HT-29 (cell line): ENCODE results near the gene ERF. TPM values are rescaled to one million over a fixed set of nuclear protein-coding genes. Genes with fewer than 3 reads are reported as not detected.
A peak's percentile ranks its signal among the peaks of the same experiment; 100 is the strongest.

Experiments
- DNase-seq: peaks from one replicate; pipeline ENCODE4 v3.0.0-alpha.2; 2015; ENCODE audit warnings: low spot score
- total RNA-seq: library from RNA; depleted of rRNA; stranded (reverse); fragments of >200 nt; shearing (Covaris generic); gene quantifications from 2 replicates; pipeline ENCODE4 v1.2.3, GENCODE V29; 2014; rRNA removed

The ERF gene
- total RNA-seq, 1 experiment from 2014 or later, result 160 TPM

GRCh38 chr19:42216653-42217519 is 38.0 kb downstream of the ERF start:
- DNase-seq, result peak; percentile 84

- DNase-seq, result no peak
Observed at GRCh38 chr19:42214810-42215485, 40.0 kb downstream of the ERF start.

- DNase-seq, result no peak
Observed at GRCh38 chr19:42212886-42213285, 42.0 kb downstream of the ERF start.

DNA sequence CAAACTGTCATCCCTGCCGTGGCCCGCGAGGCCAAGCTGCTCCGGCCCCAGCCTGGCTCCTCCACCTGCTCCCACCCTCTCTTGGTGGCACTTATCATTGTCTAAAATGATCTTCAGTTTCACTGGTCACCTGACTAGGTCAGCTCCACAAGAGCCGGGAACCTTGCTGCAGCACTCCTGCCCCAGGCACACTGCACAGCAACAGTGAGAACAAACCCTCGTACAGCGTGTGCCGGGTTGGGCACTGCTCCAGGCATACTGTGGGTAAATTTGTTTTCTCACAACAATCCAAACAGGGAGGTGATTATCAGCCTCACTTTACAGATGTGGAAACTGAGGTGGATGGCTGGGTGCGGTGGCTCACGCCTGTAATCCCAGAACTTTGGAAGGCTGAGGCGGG is 46.3 kb downstream of the ERF start:
- DNase-seq, result no peak

GRCh38 chr19:42207767-42208271 is 47.1 kb downstream of the ERF start:
- peak; percentile 89 for DNase-seq

DNA sequence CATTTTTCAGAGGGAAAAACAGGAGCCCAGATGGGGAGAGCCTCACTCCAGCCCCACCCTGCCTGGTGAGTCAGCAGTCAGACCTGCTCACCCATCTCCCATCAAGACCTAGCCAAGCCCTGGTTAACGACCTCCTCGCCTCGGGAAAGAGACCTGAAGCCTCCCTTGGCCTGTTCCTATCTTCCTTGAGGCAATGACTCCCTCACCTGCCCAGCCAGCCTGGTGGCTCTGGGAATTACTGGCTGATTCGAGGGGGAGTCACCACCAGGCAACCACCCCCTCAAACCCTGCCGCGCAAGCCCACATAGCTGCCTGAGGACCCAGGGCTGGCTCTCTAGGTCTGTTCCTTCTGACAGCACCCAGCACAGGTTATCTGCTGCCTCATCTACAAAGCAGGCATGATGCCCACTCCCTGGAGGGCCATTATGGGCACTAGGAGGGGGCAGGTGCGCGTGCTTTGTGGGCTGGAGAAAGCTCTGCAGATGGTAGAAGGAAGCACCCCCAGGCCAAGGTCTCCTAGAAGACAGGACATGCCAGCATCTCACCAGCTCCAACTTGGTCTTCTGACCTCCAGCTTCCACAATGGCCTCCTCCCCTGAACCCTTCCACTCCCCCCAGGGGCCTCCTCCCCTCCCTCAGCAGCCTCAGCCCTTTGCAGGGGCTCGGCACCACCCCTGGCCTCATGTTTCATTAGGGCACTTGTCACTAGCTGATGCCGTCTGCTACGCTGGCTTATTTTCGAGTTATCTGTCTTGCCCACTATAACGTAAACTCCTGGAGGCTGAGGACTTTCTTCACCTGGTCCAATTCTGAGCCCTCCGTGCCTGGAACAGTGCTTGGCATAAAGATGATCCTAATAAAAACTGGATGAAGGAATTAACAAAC is 47.8 kb downstream of the ERF start:
- peak; percentile 91 for DNase-seq

DNA sequence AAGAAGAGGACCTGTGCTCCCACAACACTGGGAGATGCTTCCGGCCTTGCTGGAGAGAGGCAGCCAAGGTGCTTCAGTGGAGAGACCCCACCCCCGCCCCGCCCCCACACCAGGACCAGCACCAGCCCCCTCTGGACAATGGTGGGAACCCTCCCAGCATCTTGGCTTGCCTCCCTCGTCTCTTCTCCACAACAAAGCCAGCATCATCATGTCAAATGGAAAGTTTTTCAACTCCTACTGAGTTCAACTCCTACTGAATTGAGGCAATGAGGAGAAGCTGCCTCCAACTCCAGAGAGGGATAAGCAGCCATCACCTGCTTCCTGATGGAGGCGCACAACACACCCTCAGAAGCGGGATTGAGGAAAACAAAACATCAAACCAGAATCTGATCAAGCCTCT is 50.3 kb downstream of the ERF start:
- no peak for DNase-seq

DNA sequence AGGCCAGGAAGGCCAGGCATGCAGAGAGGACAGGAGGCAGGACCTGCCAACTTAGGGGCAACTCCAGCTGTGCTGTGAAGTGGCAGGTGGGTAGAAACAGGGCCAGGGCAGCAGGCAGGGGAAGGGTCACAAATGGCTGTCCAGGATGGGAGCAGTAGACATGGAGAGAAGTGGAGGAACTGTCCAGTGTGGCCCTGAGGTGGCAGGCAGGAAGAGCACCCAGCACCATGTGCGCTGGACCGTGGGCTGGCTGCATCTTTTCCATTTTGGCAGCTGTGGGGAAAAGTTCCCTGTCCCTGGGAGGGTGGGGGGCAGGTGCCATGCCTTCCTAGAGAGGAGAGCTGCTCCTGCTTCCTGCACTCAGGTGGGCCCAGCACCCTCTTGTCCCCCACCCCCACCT is 51.2 kb downstream of the ERF start:
- DNase-seq, result no peak

DNA sequence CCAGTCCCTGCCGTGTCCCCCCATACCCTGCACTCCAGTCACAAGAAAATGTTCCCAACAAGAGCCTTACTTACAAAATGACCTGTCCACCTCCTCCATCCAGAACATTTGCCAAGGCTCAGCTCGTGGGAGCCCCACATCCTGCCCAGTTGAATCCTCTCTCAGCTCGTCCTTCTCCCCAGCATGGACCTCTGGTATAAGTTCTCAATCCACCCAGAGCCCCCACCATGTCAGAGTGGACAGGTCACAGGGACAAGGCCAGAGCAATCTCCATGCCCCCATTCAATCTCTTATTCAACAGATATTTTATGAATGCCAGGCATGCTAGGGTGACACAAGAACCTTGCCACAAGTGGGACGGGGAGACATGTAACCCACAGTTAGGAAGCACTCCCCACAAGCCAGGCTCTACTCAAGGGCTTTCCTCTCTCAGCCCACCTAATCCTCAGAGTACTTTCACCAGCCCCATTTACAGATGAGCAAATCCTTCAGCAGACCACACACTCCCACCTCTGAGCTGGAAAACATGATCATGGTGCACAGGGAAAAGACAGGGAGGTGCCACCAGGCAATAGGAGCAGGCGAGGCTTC is 52.5 kb downstream of the ERF start:
- DNase-seq, result no peak

DNA sequence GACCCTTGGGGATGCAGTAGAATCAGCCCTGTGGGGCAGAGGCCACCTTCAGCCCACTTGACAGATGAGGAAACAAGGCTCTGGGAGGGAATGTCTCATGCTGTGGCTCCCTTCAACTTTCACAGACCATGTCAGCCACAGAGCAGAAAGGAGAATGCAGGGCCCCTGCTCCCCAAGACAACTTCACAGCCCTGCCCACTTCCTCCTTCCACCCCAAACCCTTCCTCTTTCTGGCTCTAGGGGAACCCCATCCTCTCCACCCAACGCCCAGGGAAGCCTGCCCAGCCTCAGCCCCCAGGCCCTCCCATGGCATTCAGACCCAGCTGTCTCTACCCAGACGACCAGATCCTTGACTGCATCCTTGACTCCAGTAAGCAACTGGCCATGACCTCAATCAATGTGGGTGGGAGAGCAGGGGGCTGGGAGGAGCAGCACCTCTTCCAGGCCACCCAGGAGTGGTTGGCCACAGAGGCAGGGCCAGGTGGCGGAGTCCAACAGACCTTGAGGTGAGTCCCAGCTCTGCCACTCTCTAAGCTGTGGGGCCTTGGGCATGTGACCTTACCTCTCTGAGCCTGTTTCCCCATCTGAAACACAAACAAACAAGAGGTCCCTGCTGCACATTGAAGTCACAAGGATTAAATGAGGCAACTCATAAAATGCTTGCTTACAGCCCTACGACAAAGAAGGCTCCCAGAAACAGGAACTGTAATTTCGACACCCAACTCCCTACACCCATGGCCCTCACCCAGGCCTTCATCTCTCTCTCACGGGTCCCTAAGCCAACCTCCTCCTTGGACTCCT is 53.2 kb downstream of the ERF start:
- no peak for DNase-seq

- DNase-seq, result no peak
Observed at GRCh38 chr19:42200116-42200715, 54.7 kb downstream of the ERF start.

DNA sequence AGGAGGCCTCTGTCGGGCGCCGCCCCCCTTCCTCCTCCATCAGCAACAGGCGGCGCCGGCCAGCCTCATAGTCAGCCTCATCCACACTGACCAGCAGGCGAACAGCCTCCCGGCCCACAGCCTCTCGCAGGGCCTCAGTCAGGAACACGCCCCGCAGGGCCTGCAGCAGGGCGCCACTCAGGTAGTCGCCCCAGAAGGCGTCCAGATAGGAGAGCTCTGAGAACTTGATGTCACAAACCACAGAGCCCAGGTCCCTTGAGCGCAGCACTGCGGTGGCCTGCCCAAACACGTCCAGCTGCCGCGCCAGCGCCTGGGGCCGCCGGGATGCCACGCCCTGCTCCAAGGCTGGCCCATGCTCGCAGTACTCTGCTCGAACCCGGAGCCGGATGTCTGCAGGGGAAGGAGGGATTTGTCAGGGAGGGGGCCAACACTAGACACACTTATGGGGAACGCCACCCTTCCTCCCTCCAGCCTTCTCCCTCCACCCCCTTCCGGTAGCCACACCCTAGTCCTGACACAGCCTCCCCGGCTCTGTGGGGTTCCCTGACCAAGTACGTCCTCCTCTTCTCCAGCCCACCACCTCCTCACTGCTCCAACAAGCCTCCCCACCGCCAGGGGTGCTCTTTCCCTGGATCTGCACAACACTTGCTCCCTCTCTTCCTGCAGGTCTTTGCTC is 55.4 kb downstream of the ERF start:
- DNase-seq, result no peak

DNA sequence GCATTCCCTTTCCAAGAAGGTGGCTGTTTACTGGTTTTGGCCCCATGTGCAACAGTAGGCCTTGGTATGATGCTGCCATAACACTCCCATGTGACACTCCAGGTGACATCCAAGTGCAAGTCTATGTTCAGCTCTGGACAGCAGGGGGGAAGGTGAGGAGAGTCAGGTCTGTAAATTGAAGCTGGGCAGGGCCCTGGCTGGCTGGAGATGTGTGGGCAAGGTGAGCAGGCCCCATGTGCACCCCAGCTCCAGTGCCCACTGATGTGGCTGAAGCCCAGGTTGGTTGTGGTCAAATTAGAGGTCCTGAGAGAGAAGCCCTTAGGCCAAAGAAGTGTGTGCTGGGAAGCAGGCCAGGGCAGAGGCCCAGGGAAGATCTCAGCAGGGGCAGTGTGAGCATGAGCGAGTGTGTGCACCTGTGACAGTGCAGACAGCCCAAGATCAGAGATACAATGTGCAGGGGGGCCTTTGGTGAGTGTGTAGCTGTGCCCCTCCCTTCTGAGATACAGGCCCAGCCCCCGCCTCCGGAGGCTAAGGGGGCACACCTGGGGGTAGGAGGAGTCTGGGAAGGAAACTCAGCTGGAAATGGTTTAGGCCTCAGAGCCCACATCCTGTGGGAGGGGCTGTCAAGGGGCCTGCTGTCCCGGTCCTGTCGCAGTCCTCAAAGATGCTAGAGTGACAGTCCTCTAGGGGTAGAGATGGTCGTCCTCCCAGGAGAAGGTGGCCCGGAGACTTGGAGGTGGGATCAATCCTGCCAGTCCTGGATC is 56.1 kb downstream of the ERF start:
- DNase-seq, result no peak

Other genes starting within 250 kb of the ERF start
- gene GRIK5, start 184.9 kb downstream of the ERF start, total RNA-seq, result 0.21 TPM in 1 of 2 replicates, not detected in the other
- gene ZNF574, start 179.0 kb downstream of the ERF start, total RNA-seq, result 44.5 and 48.5 TPM in 2 replicates
- gene POU2F2, start 122.7 kb downstream of the ERF start, total RNA-seq, result 0.03 and 0.44 TPM in 2 replicates
- 121 and 124 TPM in 2 replicates for gene DEDD2, start 37.5 kb downstream of the ERF start, total RNA-seq
- 15.3 and 15.9 TPM in 2 replicates for gene ZNF526, start 34.8 kb downstream of the ERF start, total RNA-seq
- 41.4 and 43.8 TPM in 2 replicates for gene GSK3A, start 12.5 kb downstream of the ERF start, total RNA-seq
- gene CIC, start 14.1 kb upstream of the ERF start, total RNA-seq, result 42.1 and 55.5 TPM in 2 replicates
- gene PRR19, start 47.0 kb upstream of the ERF start, total RNA-seq, result 4.4 and 4.7 TPM in 2 replicates
- gene PAFAH1B3, start 47.5 kb upstream of the ERF start, total RNA-seq, result 286 and 326 TPM in 2 replicates
- gene TMEM145, start 58.2 kb upstream of the ERF start, total RNA-seq, result 0.29 and 0.81 TPM in 2 replicates
- gene MEGF8, start 70.5 kb upstream of the ERF start, total RNA-seq, result 17.6 and 22.9 TPM in 2 replicates
- 4.3 and 6.6 TPM in 2 replicates for gene CNFN, start 135.2 kb upstream of the ERF start, total RNA-seq
- gene LIPE, start 172.3 kb upstream of the ERF start, total RNA-seq, result 88.7 and 91.3 TPM in 2 replicates
- 0.61 TPM in 1 of 2 replicates, not detected in the other for gene CXCL17, start 187.8 kb upstream of the ERF start, total RNA-seq